GM12891 (cell line): ENCODE results near the gene PRR19.

Source experiments
- POLR2A ChIP-seq: IDR thresholded peaks from 2 replicates; pipeline ENCODE4 v1.6.1; 2011; ENCODE audit warnings: low read depth, low read length, control low read depth
- POLR2AphosphoS5 ChIP-seq: IDR thresholded peaks from 2 replicates; pipeline ENCODE4 v1.6.1; 2011; ENCODE audit warnings: low read depth, low read length, control low read depth
- TAF1 ChIP-seq: IDR thresholded peaks from 2 replicates; pipeline ENCODE4 v1.6.1; 2011; ENCODE audit warnings: low read depth, low read length, control low read depth

DNA sequence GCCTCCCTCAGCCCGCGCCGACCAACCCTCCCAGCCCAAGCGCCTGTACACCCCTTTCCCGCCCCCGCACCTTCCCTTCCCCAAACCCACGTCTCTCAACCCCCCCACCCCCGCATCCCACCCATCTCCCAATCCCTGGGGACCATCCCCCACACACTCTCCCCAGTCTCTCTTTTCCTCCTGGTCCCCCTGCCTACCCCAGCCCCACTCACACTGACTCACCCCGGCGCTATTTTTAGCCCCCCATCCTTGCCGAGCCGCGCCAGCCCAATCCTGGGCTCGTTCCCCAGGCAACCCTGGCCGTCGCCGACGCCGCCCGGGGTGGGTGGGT lies 21.2 kb upstream of the PRR19 start:
- TF ChIP-seq POLR2A (no peak), POLR2AphosphoS5 (no peak), TAF1 (no peak)
